HEK293 (cell line): ENCODE results near the gene COMP.
A peak's percentile ranks its signal among the peaks of the same experiment; 100 is the strongest.

Source experiments
- GLIS2 ChIP-seq: fragments of 450-650 bp; formaldehyde crosslinking; IDR thresholded peaks from 2 replicates; pipeline ENCODE4 v1.5.1; 2016; ENCODE audit warnings: missing biosample characterization, missing genetic modification characterization
- KLF9 ChIP-seq: fragments of 450-650 bp; formaldehyde crosslinking; IDR thresholded peaks from 2 replicates; pipeline ENCODE4 v1.5.1; 2016; ENCODE audit warnings: missing biosample characterization, missing genetic modification characterization, low read depth
- RBAK ChIP-seq: fragments of 450-650 bp; formaldehyde crosslinking; IDR thresholded peaks from 2 replicates; pipeline ENCODE4 v1.5.1; 2016; ENCODE audit warnings: missing biosample characterization, missing genetic modification characterization
- YY2 ChIP-seq: fragments of 450-650 bp; formaldehyde crosslinking; IDR thresholded peaks from 2 replicates; pipeline ENCODE4 v1.5.1; 2016; ENCODE audit warnings: missing biosample characterization, missing genetic modification characterization
- ZBTB17 ChIP-seq: fragments of 450-650 bp; formaldehyde crosslinking; IDR thresholded peaks from 2 replicates; pipeline ENCODE4 v1.5.1; 2016; ENCODE audit warnings: missing biosample characterization, missing genetic modification characterization
- ZBTB21 ChIP-seq: fragments of 450-650 bp; formaldehyde crosslinking; IDR thresholded peaks from 2 replicates; pipeline ENCODE4 v1.5.1; 2017; ENCODE audit warnings: missing biosample characterization, missing genetic modification characterization
- ZBTB8A ChIP-seq: fragments of 450-650 bp; formaldehyde crosslinking; IDR thresholded peaks from 2 replicates; pipeline ENCODE4 v1.5.1; 2016; ENCODE audit warnings: missing biosample characterization, missing genetic modification characterization
- ZIC2 ChIP-seq: fragments of 450-650 bp; formaldehyde crosslinking; IDR thresholded peaks from 2 replicates; pipeline ENCODE4 v1.5.1; 2016; ENCODE audit warnings: missing biosample characterization, missing genetic modification characterization
- ZNF169 ChIP-seq: fragments of 450-650 bp; formaldehyde crosslinking; IDR thresholded peaks from 2 replicates; pipeline ENCODE4 v1.5.1; 2016; ENCODE audit warnings: missing biosample characterization, missing genetic modification characterization
- ZNF221 ChIP-seq: fragments of 450-650 bp; formaldehyde crosslinking; IDR thresholded peaks from 2 replicates; pipeline ENCODE4 v1.5.1; 2017; ENCODE audit warnings: missing biosample characterization, missing genetic modification characterization, borderline replicate concordance
- ZNF292 ChIP-seq: fragments of 450-650 bp; formaldehyde crosslinking; IDR thresholded peaks from 2 replicates; pipeline ENCODE4 v1.5.1; 2016; ENCODE audit warnings: low read depth, missing biosample characterization, missing genetic modification characterization, borderline replicate concordance
- ZNF391 ChIP-seq: fragments of 450-650 bp; formaldehyde crosslinking; IDR thresholded peaks from 2 replicates; pipeline ENCODE4 v1.5.1; 2016; ENCODE audit warnings: low read depth, missing biosample characterization, missing genetic modification characterization, borderline replicate concordance
- ZNF48 ChIP-seq: fragments of 450-650 bp; formaldehyde crosslinking; IDR thresholded peaks from 2 replicates; pipeline ENCODE4 v1.5.1; 2016; ENCODE audit warnings: missing biosample characterization, missing genetic modification characterization
- ZNF621 ChIP-seq: fragments of 450-650 bp; formaldehyde crosslinking; IDR thresholded peaks from 2 replicates; pipeline ENCODE4 v1.5.1; 2017; ENCODE audit warnings: missing biosample characterization, missing genetic modification characterization
- ZNF626 ChIP-seq: fragments of 450-650 bp; sonication (Bioruptor Pico); formaldehyde crosslinking; IDR thresholded peaks from 2 replicates; pipeline ENCODE4 v1.5.1; 2018; ENCODE audit warnings: missing biosample characterization, missing genetic modification characterization, inconsistent platforms
- ZNF658 ChIP-seq: fragments of 450-650 bp; formaldehyde crosslinking; IDR thresholded peaks from 2 replicates; pipeline ENCODE4; 2016; ENCODE audit warnings: missing biosample characterization, missing genetic modification characterization
- ZNF704 ChIP-seq: fragments of 450-650 bp; formaldehyde crosslinking; IDR thresholded peaks from 2 replicates; pipeline ENCODE4 v1.5.1; 2016; ENCODE audit warnings: missing biosample characterization, missing genetic modification characterization
- ZNF768 ChIP-seq: fragments of 450-650 bp; formaldehyde crosslinking; IDR thresholded peaks from 2 replicates; pipeline ENCODE4 v1.5.1; 2018; ENCODE audit warnings: missing biosample characterization, mild to moderate bottlenecking, missing genetic modification characterization
- ZSCAN18 ChIP-seq: fragments of 450-650 bp; formaldehyde crosslinking; IDR thresholded peaks from 2 replicates; pipeline ENCODE4 v1.5.1; 2016; ENCODE audit warnings: missing biosample characterization, missing genetic modification characterization
- TF ChIP-seq, protein P1 (sequence below): fragments of 450-650 bp; formaldehyde crosslinking; IDR thresholded peaks from 2 replicates; pipeline ENCODE4 v1.5.1; 2016; ENCODE audit warnings: missing biosample characterization, missing genetic modification characterization, low read depth
- TF ChIP-seq, protein P2 (sequence below): fragments of 450-650 bp; formaldehyde crosslinking; IDR thresholded peaks from 2 replicates; pipeline ENCODE4 v1.5.0; 2017; ENCODE audit warnings: missing biosample characterization, missing genetic modification characterization, borderline replicate concordance
- TF ChIP-seq, protein P3 (sequence below): fragments of 450-650 bp; formaldehyde crosslinking; IDR thresholded peaks from 2 replicates; pipeline ENCODE4 v1.5.1; 2016; ENCODE audit warnings: missing biosample characterization, missing genetic modification characterization
- TF ChIP-seq, protein P4 (sequence below): fragments of 450-650 bp; formaldehyde crosslinking; IDR thresholded peaks from 2 replicates; pipeline ENCODE4; 2016; ENCODE audit warnings: missing biosample characterization, missing genetic modification characterization
- TF ChIP-seq, protein P5 (sequence below): fragments of 450-650 bp; formaldehyde crosslinking; IDR thresholded peaks from 2 replicates; pipeline ENCODE4 v1.5.1; 2016; ENCODE audit warnings: missing biosample characterization, missing genetic modification characterization

The COMP gene

GRCh38 chr19:18789883-18790565 lies 1.1 kb downstream of the COMP start (continued):
- TF ChIP-seq, protein P1, sequence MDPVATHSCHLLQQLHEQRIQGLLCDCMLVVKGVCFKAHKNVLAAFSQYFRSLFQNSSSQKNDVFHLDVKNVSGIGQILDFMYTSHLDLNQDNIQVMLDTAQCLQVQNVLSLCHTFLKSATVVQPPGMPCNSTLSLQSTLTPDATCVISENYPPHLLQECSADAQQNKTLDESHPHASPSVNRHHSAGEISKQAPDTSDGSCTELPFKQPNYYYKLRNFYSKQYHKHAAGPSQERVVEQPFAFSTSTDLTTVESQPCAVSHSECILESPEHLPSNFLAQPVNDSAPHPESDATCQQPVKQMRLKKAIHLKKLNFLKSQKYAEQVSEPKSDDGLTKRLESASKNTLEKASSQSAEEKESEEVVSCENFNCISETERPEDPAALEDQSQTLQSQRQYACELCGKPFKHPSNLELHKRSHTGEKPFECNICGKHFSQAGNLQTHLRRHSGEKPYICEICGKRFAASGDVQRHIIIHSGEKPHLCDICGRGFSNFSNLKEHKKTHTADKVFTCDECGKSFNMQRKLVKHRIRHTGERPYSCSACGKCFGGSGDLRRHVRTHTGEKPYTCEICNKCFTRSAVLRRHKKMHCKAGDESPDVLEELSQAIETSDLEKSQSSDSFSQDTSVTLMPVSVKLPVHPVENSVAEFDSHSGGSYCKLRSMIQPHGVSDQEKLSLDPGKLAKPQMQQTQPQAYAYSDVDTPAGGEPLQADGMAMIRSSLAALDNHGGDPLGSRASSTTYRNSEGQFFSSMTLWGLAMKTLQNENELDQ (tag by site-specific recombination), result no peak
- TF ChIP-seq ZSCAN18 (tag by site-specific recombination), result no peak
- no peak for TF ChIP-seq KLF9
- TF ChIP-seq ZNF621 (tag by site-specific recombination), result no peak
- TF ChIP-seq ZNF658 (tag by site-specific recombination), result no peak
- no peak for TF ChIP-seq ZNF391
- TF ChIP-seq, protein P2, sequence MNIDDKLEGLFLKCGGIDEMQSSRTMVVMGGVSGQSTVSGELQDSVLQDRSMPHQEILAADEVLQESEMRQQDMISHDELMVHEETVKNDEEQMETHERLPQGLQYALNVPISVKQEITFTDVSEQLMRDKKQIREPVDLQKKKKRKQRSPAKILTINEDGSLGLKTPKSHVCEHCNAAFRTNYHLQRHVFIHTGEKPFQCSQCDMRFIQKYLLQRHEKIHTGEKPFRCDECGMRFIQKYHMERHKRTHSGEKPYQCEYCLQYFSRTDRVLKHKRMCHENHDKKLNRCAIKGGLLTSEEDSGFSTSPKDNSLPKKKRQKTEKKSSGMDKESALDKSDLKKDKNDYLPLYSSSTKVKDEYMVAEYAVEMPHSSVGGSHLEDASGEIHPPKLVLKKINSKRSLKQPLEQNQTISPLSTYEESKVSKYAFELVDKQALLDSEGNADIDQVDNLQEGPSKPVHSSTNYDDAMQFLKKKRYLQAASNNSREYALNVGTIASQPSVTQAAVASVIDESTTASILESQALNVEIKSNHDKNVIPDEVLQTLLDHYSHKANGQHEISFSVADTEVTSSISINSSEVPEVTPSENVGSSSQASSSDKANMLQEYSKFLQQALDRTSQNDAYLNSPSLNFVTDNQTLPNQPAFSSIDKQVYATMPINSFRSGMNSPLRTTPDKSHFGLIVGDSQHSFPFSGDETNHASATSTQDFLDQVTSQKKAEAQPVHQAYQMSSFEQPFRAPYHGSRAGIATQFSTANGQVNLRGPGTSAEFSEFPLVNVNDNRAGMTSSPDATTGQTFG (tag by site-specific recombination), result no peak
- TF ChIP-seq ZNF221 (tag by site-specific recombination), result no peak
- peak; percentile 35; the same call in 1 of the 2 replicates for TF ChIP-seq ZBTB8A
- TF ChIP-seq, protein P3, sequence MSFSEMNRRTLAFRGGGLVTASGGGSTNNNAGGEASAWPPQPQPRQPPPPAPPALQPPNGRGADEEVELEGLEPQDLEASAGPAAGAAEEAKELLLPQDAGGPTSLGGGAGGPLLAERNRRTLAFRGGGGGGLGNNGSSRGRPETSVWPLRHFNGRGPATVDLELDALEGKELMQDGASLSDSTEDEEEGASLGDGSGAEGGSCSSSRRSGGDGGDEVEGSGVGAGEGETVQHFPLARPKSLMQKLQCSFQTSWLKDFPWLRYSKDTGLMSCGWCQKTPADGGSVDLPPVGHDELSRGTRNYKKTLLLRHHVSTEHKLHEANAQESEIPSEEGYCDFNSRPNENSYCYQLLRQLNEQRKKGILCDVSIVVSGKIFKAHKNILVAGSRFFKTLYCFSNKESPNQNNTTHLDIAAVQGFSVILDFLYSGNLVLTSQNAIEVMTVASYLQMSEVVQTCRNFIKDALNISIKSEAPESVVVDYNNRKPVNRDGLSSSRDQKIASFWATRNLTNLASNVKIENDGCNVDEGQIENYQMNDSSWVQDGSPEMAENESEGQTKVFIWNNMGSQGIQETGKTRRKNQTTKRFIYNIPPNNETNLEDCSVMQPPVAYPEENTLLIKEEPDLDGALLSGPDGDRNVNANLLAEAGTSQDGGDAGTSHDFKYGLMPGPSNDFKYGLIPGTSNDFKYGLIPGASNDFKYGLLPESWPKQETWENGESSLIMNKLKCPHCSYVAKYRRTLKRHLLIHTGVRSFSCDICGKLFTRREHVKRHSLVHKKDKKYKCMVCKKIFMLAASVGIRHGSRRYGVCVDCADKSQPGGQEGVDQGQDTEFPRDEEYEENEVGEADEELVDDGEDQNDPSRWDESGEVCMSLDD (tag by site-specific recombination), result peak; percentile 54; the same call in 1 of the 2 replicates
- no peak for TF ChIP-seq ZNF292 (tag by site-specific recombination)
- TF ChIP-seq, protein P4, sequence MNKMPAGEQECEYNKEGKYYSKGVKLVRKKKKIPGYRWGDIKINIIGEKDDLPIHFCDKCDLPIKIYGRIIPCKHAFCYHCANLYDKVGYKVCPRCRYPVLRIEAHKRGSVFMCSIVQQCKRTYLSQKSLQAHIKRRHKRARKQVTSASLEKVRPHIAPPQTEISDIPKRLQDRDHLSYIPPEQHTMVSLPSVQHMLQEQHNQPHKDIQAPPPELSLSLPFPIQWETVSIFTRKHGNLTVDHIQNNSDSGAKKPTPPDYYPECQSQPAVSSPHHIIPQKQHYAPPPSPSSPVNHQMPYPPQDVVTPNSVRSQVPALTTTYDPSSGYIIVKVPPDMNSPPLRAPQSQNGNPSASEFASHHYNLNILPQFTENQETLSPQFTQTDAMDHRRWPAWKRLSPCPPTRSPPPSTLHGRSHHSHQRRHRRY, result no peak
- no peak for TF ChIP-seq ZBTB17 (tag by site-specific recombination)
- TF ChIP-seq ZNF704, result no peak
- TF ChIP-seq RBAK (tag by site-specific recombination), result no peak
- TF ChIP-seq, protein P5, sequence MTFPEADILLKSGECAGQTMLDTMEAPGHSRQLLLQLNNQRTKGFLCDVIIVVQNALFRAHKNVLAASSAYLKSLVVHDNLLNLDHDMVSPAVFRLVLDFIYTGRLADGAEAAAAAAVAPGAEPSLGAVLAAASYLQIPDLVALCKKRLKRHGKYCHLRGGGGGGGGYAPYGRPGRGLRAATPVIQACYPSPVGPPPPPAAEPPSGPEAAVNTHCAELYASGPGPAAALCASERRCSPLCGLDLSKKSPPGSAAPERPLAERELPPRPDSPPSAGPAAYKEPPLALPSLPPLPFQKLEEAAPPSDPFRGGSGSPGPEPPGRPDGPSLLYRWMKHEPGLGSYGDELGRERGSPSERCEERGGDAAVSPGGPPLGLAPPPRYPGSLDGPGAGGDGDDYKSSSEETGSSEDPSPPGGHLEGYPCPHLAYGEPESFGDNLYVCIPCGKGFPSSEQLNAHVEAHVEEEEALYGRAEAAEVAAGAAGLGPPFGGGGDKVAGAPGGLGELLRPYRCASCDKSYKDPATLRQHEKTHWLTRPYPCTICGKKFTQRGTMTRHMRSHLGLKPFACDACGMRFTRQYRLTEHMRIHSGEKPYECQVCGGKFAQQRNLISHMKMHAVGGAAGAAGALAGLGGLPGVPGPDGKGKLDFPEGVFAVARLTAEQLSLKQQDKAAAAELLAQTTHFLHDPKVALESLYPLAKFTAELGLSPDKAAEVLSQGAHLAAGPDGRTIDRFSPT (tag by site-specific recombination), result no peak
- TF ChIP-seq GLIS2 (tag by site-specific recombination), result no peak
- TF ChIP-seq ZBTB21, result no peak
- no peak for TF ChIP-seq ZNF169 (tag by site-specific recombination)
- TF ChIP-seq ZNF626 (tag by site-specific recombination), result no peak
- TF ChIP-seq ZIC2, result peak; percentile 93
- no peak for TF ChIP-seq ZNF48 (tag by site-specific recombination)
- no peak for TF ChIP-seq ZNF768 (tag by site-specific recombination)
- TF ChIP-seq YY2 (tag by site-specific recombination), result no peak
